Measurements from ENCODE around the gene SLC6A18.

Gene SLC6A18

GRCh38 chr5:1187234-1187949 is 37.8 kb upstream of the SLC6A18 start:
- DNase-seq, result no peak

- DNase-seq, result no peak
Measured at GRCh38 chr5:1187950-1188334, 37.2 kb upstream of the SLC6A18 start.

GRCh38 chr5:1188464-1188863 is 36.7 kb upstream of the SLC6A18 start:
- DNase-seq, result no peak

GRCh38 chr5:1189269-1189668 is 35.9 kb upstream of the SLC6A18 start:
- DNase-seq, result no peak

GRCh38 chr5:1190278-1190677 is 34.9 kb upstream of the SLC6A18 start:
- no peak for DNase-seq

GRCh38 chr5:1190837-1191239 is 34.3 kb upstream of the SLC6A18 start:
- no peak for DNase-seq

- DNase-seq, result no peak
Measured at GRCh38 chr5:1192971-1193590, 32.1 kb upstream of the SLC6A18 start.

- DNase-seq, result no peak
Measured at GRCh38 chr5:1193591-1193985, 31.6 kb upstream of the SLC6A18 start.

GRCh38 chr5:1194378-1194777 is 30.8 kb upstream of the SLC6A18 start:
- no peak for DNase-seq

GRCh38 chr5:1195439-1195838 is 29.7 kb upstream of the SLC6A18 start:
- DNase-seq, result no peak

GRCh38 chr5:1195916-1196315 is 29.3 kb upstream of the SLC6A18 start:
- no peak for DNase-seq

- no peak for DNase-seq
Measured at GRCh38 chr5:1196562-1196961, 28.6 kb upstream of the SLC6A18 start.

- DNase-seq, result no peak
Measured at GRCh38 chr5:1197876-1198666, 27.1 kb upstream of the SLC6A18 start.

- DNase-seq, result no peak
Measured at GRCh38 chr5:1199340-1199648, 25.9 kb upstream of the SLC6A18 start.

GRCh38 chr5:1199649-1200494 is 25.3 kb upstream of the SLC6A18 start:
- DNase-seq, result no peak

GRCh38 chr5:1200495-1201326 is 24.5 kb upstream of the SLC6A18 start:
- no peak for DNase-seq

- DNase-seq, result no peak
Measured at GRCh38 chr5:1201327-1202025, 23.7 kb upstream of the SLC6A18 start, which contains the start of gene SLC6A19. SLC6A19 (plus strand) TSS chr5:1201595; CDS start chr5:1201651, 56 bp downstream.

- DNase-seq, result no peak
Measured at GRCh38 chr5:1202026-1202797, 23.0 kb upstream of the SLC6A18 start.

GRCh38 chr5:1202798-1203185 is 22.4 kb upstream of the SLC6A18 start:
- no peak for DNase-seq

GRCh38 chr5:1203311-1203967 is 21.7 kb upstream of the SLC6A18 start:
- DNase-seq, result no peak
